Stomach (tissue), 9 donors: Measurements from ENCODE around the gene C17orf100. TPM values are rescaled to one million over a fixed set of nuclear protein-coding genes. Genes with fewer than 3 reads are reported as not detected.
"Not testable (repeated sequence)": the region's sequence is repeated elsewhere in the genome, so short reads cannot be mapped to it uniquely, and the experiment has no call there.

Experiments used
- DNase-seq, 2 donors: peaks; one replicate each; pipeline versions ENCODE4 v3.0.0 to v3.0.0-alpha.2; 2013 to 2019
- H3K27ac ChIP-seq, 5 donors: fragments of 200-600 bp in 4 of 5; sonication (generic) in 4 of 5; one replicate each; pipeline ENCODE4 v1.5.1; 2013 to 2019; ENCODE audit warnings: mild to moderate bottlenecking in 1 of 5, moderate library complexity in 1 of 5
- H3K27me3 ChIP-seq, 3 donors: fragments of 200-600 bp; sonication (generic); one replicate each; pipeline ENCODE4 v1.5.1; 2017 to 2019; ENCODE audit warnings: mixed run types in 1 of 3
- H3K36me3 ChIP-seq, 4 donors: fragments of 200-600 bp; sonication (generic); 1 replicate in 3 of 4; 2 replicates in 1 of 4; pipeline ENCODE4 v1.5.1; 2016 to 2019
- H3K4me1 ChIP-seq, 4 donors: fragments of 200-600 bp; sonication (generic); one replicate each; pipeline ENCODE4 v1.5.1; 2016 to 2019
- H3K4me3 ChIP-seq, 4 donors: fragments of 200-600 bp; sonication (generic) in 3 of 4; one replicate each; pipeline ENCODE4 v1.5.1; 2016 to 2019; ENCODE audit warnings: mild to moderate bottlenecking in 1 of 4
- H3K9me3 ChIP-seq, 4 donors: fragments of 200-600 bp; sonication (generic); one replicate each; pipeline ENCODE4 v1.5.1; 2016 to 2019
- CTCF ChIP-seq, 7 experiments: fragments of 450-650 bp in 4 of 7; fragments of 200-600 bp in 3 of 7; sonication (generic) in 3 of 7; IDR thresholded peaks; one replicate each; pipeline ENCODE4 v1.5.1; 2016 to 2019; ENCODE audit warnings: antibody characterized with exemption in 7 of 7, control low read depth in 2 of 7, mild to moderate bottlenecking in 1 of 7
- EP300 ChIP-seq: sonication (generic); formaldehyde crosslinking; IDR thresholded peaks from one replicate; pipeline ENCODE4 v1.6.1; 2017; ENCODE audit warnings: antibody characterized with exemption
- POLR2A ChIP-seq, 4 donors: fragments of 450-650 bp; IDR thresholded peaks; one replicate each; pipeline ENCODE4 v1.6.1; 2016; ENCODE audit warnings: antibody characterized with exemption in 4 of 4, control low read depth in 2 of 4, mild to moderate bottlenecking in 1 of 4, moderate library complexity in 1 of 4
- POLR2AphosphoS5 ChIP-seq, 3 donors: sonication (generic); formaldehyde crosslinking; IDR thresholded peaks; one replicate each; pipeline ENCODE4 v1.6.1; 2016; ENCODE audit warnings: antibody characterized with exemption in 3 of 3
- WGBS, 5 donors: extraction: QIAGEN DNeasy Blood & Tissue Kit in 3 of 5; methylation state at CpG; one replicate each; pipeline versions ENCODE4 v1.1.5 to v1.1.7; 2013 to 2018; 5-methylcytosine and 5-hydroxymethylcytosine counted together
- intact Hi-C: fragments of 100-400 bp; cut with DNase I; formaldehyde crosslinking; loops from one replicate; pipeline ENCODE4 v1.15.1; 2023; ENCODE audit warnings: low total_unique reads
- polyA plus RNA-seq, 3 donors: library from polyadenylated mRNA; stranded (reverse); fragments of 200-250 nt; gene quantifications; one replicate each; pipeline ENCODE4 v1.2.3, GENCODE V29; 2013
- total RNA-seq, 5 donors: library from RNA; depleted of rRNA; stranded (reverse); fragments of >200 nt; gene quantifications; one replicate each; pipeline versions ENCODE4 v1.1.0 to v1.2.3, GENCODE V29; 2014 to 2016
- donor health status: healthy with polysubstance abuse.
- donor health status: Bipolar disorder and iron deficiency.
- donor health status: healthy.

C17orf100 gene
- total and polyA plus RNA-seq, 8 donors, result 0.55 to 14.2 (median 1.8) TPM; not detected in 2

GRCh38 chr17:6686026-6686425, 34.5 kb downstream of the C17orf100 start:
- H3K36me3 ChIP-seq, result no peaks in the 10 kb centered on the region
- intact Hi-C loops, result no loop called here
- no peak for TF ChIP-seq POLR2A (IDR thresholded peaks at IDR 0.05)
- TF ChIP-seq POLR2AphosphoS5 (IDR thresholded peaks at IDR 0.05), result no peak
- no peak for TF ChIP-seq CTCF (IDR thresholded peaks at IDR 0.05)
- TF ChIP-seq EP300, result no peak
- H3K4me3 ChIP-seq, result no peak overlapping the region
- 51 to 77% (median 51%) methylated on average over 4 of the region's 4 CpGs for WGBS, 5 donors
- DNase-seq, result no peak
- H3K9me3 ChIP-seq, result no peaks in the 10 kb centered on the region
- peaks cover 0 to 54% (median 0%) of the 10 kb centered on the region in 3 donors for H3K27me3 ChIP-seq
- no peak overlapping the region for H3K27ac ChIP-seq
- peaks cover 10 to 16% (median 12%) of the 10 kb centered on the region in 4 donors for H3K4me1 ChIP-seq

- WGBS, 5 donors, result 78 to 87% (median 86%) methylated on average over 9 of the region's 9 CpGs
- no peak for TF ChIP-seq POLR2A (IDR thresholded peaks at IDR 0.05)
- TF ChIP-seq POLR2AphosphoS5 (IDR thresholded peaks at IDR 0.05), result no peak
- no peak for TF ChIP-seq CTCF (IDR thresholded peaks at IDR 0.05)
- no peak for TF ChIP-seq EP300
These were observed 37.4 kb downstream of the C17orf100 start for GRCh38 chr17:6688944-6689343.

GRCh38 chr17:6690641-6691040, 39.1 kb downstream of the C17orf100 start:
- Histone ChIP-seq H3K27me3 (peaks cover 0 to 35% (median 0%) of the 10 kb centered on the region in 3 donors), H3K4me1 (peaks cover 0 to 7% (median 0%) of the 10 kb centered on the region in 4 donors), H3K4me3 (no peak overlapping the region), H3K27ac (no peak overlapping the region), H3K36me3 (no peaks in the 10 kb centered on the region), H3K9me3 (no peaks in the 10 kb centered on the region)
- 80 to 90% (median 86%) methylated on average over 11 of the region's 11 CpGs for whole genome bisulfite sequencing, 5 donors
- intact Hi-C loops, result no loop called here
- TF ChIP-seq POLR2A (IDR thresholded peaks at IDR 0.05) (no peak), POLR2AphosphoS5 (IDR thresholded peaks at IDR 0.05) (no peak), EP300 (no peak), CTCF (IDR thresholded peaks at IDR 0.05) (no peak)
- no peak for DNase-seq

More at GRCh38 chr17:6688944-6689343, 37.4 kb downstream of the C17orf100 start:
- no peak for DNase-seq
- Histone ChIP-seq H3K9me3 (no peaks in the 10 kb centered on the region), H3K27me3 (peaks cover 0 to 50% (median 0%) of the 10 kb centered on the region in 3 donors), H3K4me1 (peaks cover 0 to 8% (median 2%) of the 10 kb centered on the region in 4 donors), H3K36me3 (no peaks in the 10 kb centered on the region), H3K4me3 (no peak overlapping the region), H3K27ac (no peak overlapping the region)
- intact Hi-C loops, result no loop called here

- intact Hi-C loops, result no loop called here
- peaks cover 0 to 30% (median 0%) of the 10 kb centered on the region in 3 donors for H3K27me3 ChIP-seq
- TF ChIP-seq EP300, result no peak
- TF ChIP-seq POLR2AphosphoS5 (IDR thresholded peaks at IDR 0.05), result no peak
- no peak for TF ChIP-seq CTCF (IDR thresholded peaks at IDR 0.05)
- no peak for TF ChIP-seq POLR2A (IDR thresholded peaks at IDR 0.05)
- H3K4me3 ChIP-seq, result no peak overlapping the region
- WGBS, 5 donors, result 68 to 79% (median 72%) methylated on average over 3 of the region's 3 CpGs
- H3K27ac ChIP-seq, result no peak overlapping the region
- H3K36me3 ChIP-seq, result no peaks in the 10 kb centered on the region
- no peaks in the 10 kb centered on the region for H3K9me3 ChIP-seq
- no peaks in the 10 kb centered on the region for H3K4me1 ChIP-seq
- no peak for DNase-seq
These were observed 40.0 kb downstream of the C17orf100 start for GRCh38 chr17:6691546-6691945.

- peaks cover 0 to 26% (median 0%) of the 10 kb centered on the region in 3 donors for H3K27me3 ChIP-seq
- DNase-seq, intact Hi-C loops, H3K4me3 ChIP-seq, H3K9me3 ChIP-seq, H3K4me1 ChIP-seq, H3K27ac ChIP-seq, H3K36me3 ChIP-seq: not testable (repeated sequence)
- WGBS, 5 donors, result 58 to 67% (median 61%) methylated on average over 6 of the region's 6 CpGs
These were observed 40.4 kb downstream of the C17orf100 start for GRCh38 chr17:6691958-6692357.
